Activated CD8-positive, alpha-beta memory T cell treated with anti-CD3 and anti-CD28 coated beads, Interleukin-2, amount 10 ng/mL, durations not matched to agents 7 days and 5 days (primary cell): ENCODE data around the gene PRUNE1. TPM values are rescaled to one million over a fixed set of nuclear protein-coding genes. Genes with fewer than 3 reads are reported as not detected.

Source experiments
- ATAC-seq: fragments of 150-1000 bp; cut with Tn5 transposase; one replicate; pipeline ENCODE4 v1.10.0; 2021; ENCODE audit warnings: moderate library complexity
- CTCF ChIA-PET: fragments of 350-600 bp; sonication (Branson Sonifier 250); formaldehyde crosslinking; loops from one replicate; lab custom pipeline; 2021; ENCODE audit warnings: antibody characterized with exemption; lab: Charles Lee
- DNase-seq: peaks from one replicate; pipeline ENCODE4 v3.0.0-alpha.2; 2020
- H3K27ac Mint-ChIP-seq: one replicate; pipeline ENCODE4 v1.8.0; 2021; ENCODE audit warnings: mild to moderate bottlenecking, mixed read lengths
- H3K27me3 Mint-ChIP-seq: one replicate; pipeline ENCODE4 v1.8.0; 2021; ENCODE audit warnings: mixed read lengths
- H3K36me3 Mint-ChIP-seq: one replicate; pipeline ENCODE4 v1.8.0; 2021; ENCODE audit warnings: mild to moderate bottlenecking, mixed read lengths
- H3K4me1 Mint-ChIP-seq: one replicate; pipeline ENCODE4 v1.8.0; 2021; ENCODE audit warnings: mixed read lengths
- H3K4me3 Mint-ChIP-seq: one replicate; pipeline ENCODE4 v1.8.0; 2021; ENCODE audit warnings: mild to moderate bottlenecking, moderate library complexity, mixed read lengths
- H3K9me3 Mint-ChIP-seq: one replicate; pipeline ENCODE4 v1.8.0; 2022; ENCODE audit warnings: low read depth, mixed read lengths
- total RNA-seq, 2 experiments: library from RNA; stranded (reverse); gene quantifications; one replicate each; pipeline ENCODE4 v1.2.3, GENCODE V29; 2021

The PRUNE1 gene
- total RNA-seq, 2 experiments from 2014 or later = 14.7 to 17.4 TPM

GRCh38 chr1:150971583-150972416 lies 36.4 kb upstream of the PRUNE1 start:
- Mint-ChIP-seq H3K27ac (peak overlapping the region; percentile 80), H3K9me3 (no peaks in the 10 kb centered on the region), H3K4me3 (peak overlapping the region; percentile 88), H3K4me1 (peaks cover 48% of the 10 kb centered on the region), H3K27me3 (no peaks in the 10 kb centered on the region), H3K36me3 (peaks cover 21% of the 10 kb centered on the region)
- CTCF ChIA-PET = interaction anchor here (2.7 to 3.1 kb wide), 2 partner anchors 8 to 24 kb away, joined by 11 to 18 read pairs; no protein-coding TSS in a partner anchor
- ATAC-seq (no peak), DNase-seq (no peak)

- Mint-ChIP-seq H3K27ac (peak overlapping the region; percentile 80), H3K4me3 (peak overlapping the region; percentile 88), H3K4me1 (peaks cover 55% of the 10 kb centered on the region), H3K9me3 (no peaks in the 10 kb centered on the region), H3K36me3 (peaks cover 15% of the 10 kb centered on the region), H3K27me3 (no peaks in the 10 kb centered on the region)
- DNase-seq (no peak), ATAC-seq (no peak)
- CTCF ChIA-PET = interaction anchor here (0.6 to 3.1 kb wide), 5 partner anchors 7 to 412 kb away, joined by 3 to 18 read pairs (median 6); partner anchors contain the start of gene MINDY1
Measured at GRCh38 chr1:150972417-150972940, 35.8 kb upstream of the PRUNE1 start.

- CTCF ChIA-PET = interaction anchor here (0.7 to 2.6 kb wide), 16 partner anchors 8 to 462 kb away, joined by 3 to 9 read pairs (median 3); partner anchors contain the start of gene MINDY1
- H3K9me3 Mint-ChIP-seq = no peaks in the 10 kb centered on the region
- H3K27ac Mint-ChIP-seq = peak overlapping the region; percentile 80
- peaks cover 7% of the 10 kb centered on the region for H3K36me3 Mint-ChIP-seq
- DNase-seq (peak; percentile 60), ATAC-seq (peak; percentile 5)
- peak overlapping the region; percentile 88 for H3K4me3 Mint-ChIP-seq
- peaks cover 57% of the 10 kb centered on the region for H3K4me1 Mint-ChIP-seq
- no peaks in the 10 kb centered on the region for H3K27me3 Mint-ChIP-seq
Measured at GRCh38 chr1:150973258-150973835, 34.9 kb upstream of the PRUNE1 start.

GRCh38 chr1:150973836-150974579 lies 34.2 kb upstream of the PRUNE1 start:
- Mint-ChIP-seq H3K27me3 (no peaks in the 10 kb centered on the region), H3K36me3 (peaks cover 3% of the 10 kb centered on the region), H3K4me1 (peaks cover 61% of the 10 kb centered on the region), H3K27ac (peak overlapping the region; percentile 80), H3K9me3 (no peaks in the 10 kb centered on the region), H3K4me3 (peak overlapping the region; percentile 88)
- DNase-seq (peak; percentile 62), ATAC-seq (peak; percentile 54)
- CTCF ChIA-PET = interaction anchor here (0.7 to 2.6 kb wide), 15 partner anchors 8 to 463 kb away, joined by 3 to 9 read pairs (median 3); no protein-coding TSS in a partner anchor

- no peaks in the 10 kb centered on the region for H3K27me3 Mint-ChIP-seq
- ATAC-seq (peak; percentile 62), DNase-seq (peak; percentile 80)
- H3K4me1 Mint-ChIP-seq = peaks cover 64% of the 10 kb centered on the region
- peak within 1 kb of the TSS; percentile 88 for H3K4me3 Mint-ChIP-seq
- no peaks in the 10 kb centered on the region for H3K9me3 Mint-ChIP-seq
- CTCF ChIA-PET = interaction anchor here (1.1 to 2.6 kb wide), 7 partner anchors 9 to 415 kb away, joined by 3 to 9 read pairs (median 3); partner anchors contain the start of gene MINDY1
- peaks cover 3% of the 10 kb centered on the region for H3K36me3 Mint-ChIP-seq
- peak within 1 kb of the TSS; percentile 80 for H3K27ac Mint-ChIP-seq
Measured at GRCh38 chr1:150974580-150975478, 33.4 kb upstream of the PRUNE1 start, which contains the start of gene CERS2. Gene CERS2 (minus strand): TSS chr1:150974835. CDS start chr1:150969090, 5,745 bp downstream.

- peaks cover 51% of the 10 kb centered on the region for H3K4me1 Mint-ChIP-seq
- ATAC-seq (no peak), DNase-seq (no peak)
- no peaks in the 10 kb centered on the region for H3K27me3 Mint-ChIP-seq
- H3K4me3 Mint-ChIP-seq = no peak overlapping the region
- CTCF ChIA-PET = interaction anchor here (0.9 to 8.1 kb wide), 7 partner anchors 20 to 415 kb away, joined by 3 to 104 read pairs (median 4); partner anchors contain the start of genes MINDY1 and TNFAIP8L2
- no peaks in the 10 kb centered on the region for H3K9me3 Mint-ChIP-seq
- no peaks in the 10 kb centered on the region for H3K36me3 Mint-ChIP-seq
- no peak overlapping the region for H3K27ac Mint-ChIP-seq
Measured at GRCh38 chr1:150976401-150976821, 31.8 kb upstream of the PRUNE1 start.

GRCh38 chr1:150976879-150977694 lies 31.2 kb upstream of the PRUNE1 start:
- H3K4me1 Mint-ChIP-seq = peaks cover 44% of the 10 kb centered on the region
- no peaks in the 10 kb centered on the region for H3K36me3 Mint-ChIP-seq
- no peak for ATAC-seq
- H3K9me3 Mint-ChIP-seq = no peaks in the 10 kb centered on the region
- peak overlapping the region; percentile 3 for H3K4me3 Mint-ChIP-seq
- H3K27ac Mint-ChIP-seq = peak overlapping the region; percentile 38
- DNase-seq = peak; percentile 77
- CTCF ChIA-PET = interaction anchor here (0.9 to 8.1 kb wide), 9 partner anchors 11 to 417 kb away, joined by 3 to 104 read pairs (median 4); partner anchors contain the start of gene TNFAIP8L2
- H3K27me3 Mint-ChIP-seq = no peaks in the 10 kb centered on the region

GRCh38 chr1:150979092-150980056 lies 28.9 kb upstream of the PRUNE1 start:
- Mint-ChIP-seq H3K27me3 (no peaks in the 10 kb centered on the region), H3K9me3 (no peaks in the 10 kb centered on the region), H3K4me1 (peaks cover 30% of the 10 kb centered on the region), H3K4me3 (peak overlapping the region; percentile 30), H3K36me3 (no peaks in the 10 kb centered on the region), H3K27ac (peak overlapping the region; percentile 34)
- CTCF ChIA-PET = interaction anchor here (0.6 to 8.1 kb wide), 20 partner anchors 9 to 900 kb away, joined by 3 to 104 read pairs (median 4); partner anchors contain the start of genes ENSA, GOLPH3L and MINDY1
- DNase-seq = peak; percentile 92
- ATAC-seq = peak; percentile 70

- Mint-ChIP-seq H3K27ac (no peak overlapping the region), H3K9me3 (no peaks in the 10 kb centered on the region), H3K4me3 (no peak overlapping the region), H3K27me3 (no peaks in the 10 kb centered on the region), H3K4me1 (peaks cover 22% of the 10 kb centered on the region), H3K36me3 (no peaks in the 10 kb centered on the region)
- no peak for ATAC-seq
- CTCF ChIA-PET = interaction anchor here (0.7 to 8.1 kb wide), 7 partner anchors 9 to 413 kb away, joined by 3 to 104 read pairs (median 3); partner anchors contain the start of genes GABPB2, MINDY1 and TNFAIP8L2
- DNase-seq = no peak
Measured at GRCh38 chr1:150981177-150981804, 27.0 kb upstream of the PRUNE1 start.
